C4-2B (cell line): ENCODE measurements around the gene ZFTA.
A peak's percentile ranks its signal among the peaks of the same experiment; 100 is the strongest.

Experiments used
- H3K27ac ChIP-seq: fragments of 450-650 bp; 2 replicates; pipeline ENCODE4 v1.5.1; 2017
- CTCF ChIP-seq: fragments of 450-650 bp; conservative IDR thresholded peaks from 2 replicates; pipeline ENCODE4 v1.5.1; 2017; ENCODE audit warnings: mild to moderate bottlenecking
- ZFX ChIP-seq: fragments of 450-650 bp; IDR thresholded peaks from 2 replicates; pipeline ENCODE4 v1.6.1; 2017

ZFTA gene

DNA sequence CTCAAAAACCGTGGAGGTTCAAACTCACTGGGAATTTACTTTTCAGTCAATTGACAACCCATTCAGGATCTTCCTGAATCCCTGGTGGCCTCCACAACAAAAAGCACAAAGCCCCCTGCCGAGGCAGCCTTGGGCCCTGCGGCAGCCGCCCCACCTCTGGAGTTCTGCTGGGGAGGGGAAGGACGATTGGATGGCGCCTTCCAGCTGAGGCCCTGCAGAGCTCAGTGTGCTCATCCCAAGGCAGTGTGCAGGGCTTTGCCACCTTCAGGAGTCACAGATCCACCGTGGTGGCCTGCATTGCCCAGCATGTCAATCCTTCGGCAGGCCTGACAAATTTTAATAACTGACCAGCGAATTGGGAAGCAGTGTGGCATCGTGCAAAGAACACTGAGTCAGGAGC is 7.4 kb downstream of the ZFTA start:
- H3K27ac ChIP-seq: no peak overlapping the region
- TF ChIP-seq CTCF: no peak

DNA sequence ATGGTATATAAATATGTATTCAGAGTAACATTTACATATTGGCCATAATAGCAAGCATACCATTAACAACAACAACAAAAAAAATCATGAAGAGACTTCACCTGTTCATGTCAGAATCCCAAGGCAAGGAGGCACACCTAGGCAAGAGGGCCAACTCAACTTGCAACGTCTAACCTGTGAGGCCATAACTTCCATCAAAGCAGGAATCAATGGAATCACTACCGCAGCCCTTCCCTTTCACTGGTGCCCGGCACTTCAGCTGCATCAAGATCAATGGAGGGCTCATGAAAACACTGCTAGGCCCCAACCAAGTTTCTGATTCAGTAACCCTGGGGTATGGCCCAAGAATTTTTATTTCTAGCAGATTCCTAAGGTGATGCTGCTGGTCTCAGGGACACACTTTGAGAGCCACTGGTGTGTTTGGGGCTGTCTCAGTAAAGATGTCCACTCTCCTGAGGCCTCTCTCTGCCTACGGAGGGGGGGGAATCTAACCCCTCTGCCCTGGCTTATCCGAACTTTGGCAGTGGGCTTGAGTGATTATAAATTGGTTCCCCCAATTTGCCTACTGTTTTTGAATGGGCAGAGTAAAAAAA is 8.0 kb downstream of the ZFTA start:
- no peak overlapping the region for H3K27ac ChIP-seq
- TF ChIP-seq CTCF: no peak
- no peak for TF ChIP-seq ZFX

DNA sequence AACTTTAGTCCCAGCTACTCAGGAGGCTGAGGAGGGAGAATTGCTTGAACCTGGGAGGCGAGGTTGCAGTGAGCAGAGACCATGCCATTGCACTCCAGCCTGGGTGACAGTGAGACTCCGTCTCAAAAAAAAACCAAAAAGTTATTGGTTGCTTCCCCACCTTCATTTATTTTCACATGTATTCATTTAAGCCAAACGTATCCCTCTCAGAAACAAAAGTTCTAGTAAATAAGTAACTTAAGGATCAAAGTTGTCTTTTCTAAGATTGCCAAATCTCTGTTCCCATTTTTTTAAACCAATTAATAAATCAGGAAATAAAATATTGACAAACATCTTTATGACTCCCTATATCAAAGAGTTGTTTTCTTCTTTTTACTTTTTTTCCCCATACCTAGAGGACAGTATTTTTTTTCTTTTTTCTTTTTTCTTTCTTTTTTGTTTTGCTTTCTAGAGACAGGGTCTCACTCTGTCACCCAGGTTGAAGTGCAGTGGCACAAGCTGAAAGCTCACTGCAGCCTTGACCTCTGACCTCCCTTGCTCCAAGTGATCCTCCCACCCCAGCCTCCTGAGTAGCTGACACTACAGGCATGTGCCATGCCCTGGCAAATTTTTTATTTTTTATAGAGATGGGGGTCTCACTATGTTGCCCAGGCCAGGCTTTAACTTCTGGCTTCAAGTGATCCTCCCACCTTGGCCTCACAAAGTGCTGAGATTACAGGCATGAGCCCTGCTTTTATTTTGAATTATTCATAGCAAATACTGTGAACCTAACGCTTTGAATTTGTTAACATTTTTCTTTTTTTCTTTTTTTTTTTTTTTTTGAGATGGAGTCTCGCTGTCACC is 11.4 kb downstream of the ZFTA start:
- TF ChIP-seq CTCF (no peak), ZFX (no peak)
- H3K27ac ChIP-seq: no peak overlapping the region

GRCh38 chr11:63749624-63750023 is 19.0 kb downstream of the ZFTA start:
- TF ChIP-seq ZFX (no peak), CTCF (no peak)
- no peak overlapping the region for H3K27ac ChIP-seq

- no peak overlapping the region for H3K27ac ChIP-seq
- no peak for TF ChIP-seq ZFX
- no peak for TF ChIP-seq CTCF
Measured at GRCh38 chr11:63747011-63747410, 21.6 kb downstream of the ZFTA start.

GRCh38 chr11:63745304-63746170 is 23.0 kb downstream of the ZFTA start:
- H3K27ac ChIP-seq: no peak overlapping the region
- TF ChIP-seq ZFX (no peak), CTCF (peak; percentile 48)
